Prostate gland (tissue), 2 donors: Measurements from ENCODE around the gene AFF3.

Source experiments
- POLR2A ChIP-seq: fragments of 450-650 bp; IDR thresholded peaks from one replicate; pipeline ENCODE4 v1.6.1; 2016; ENCODE audit warnings: antibody characterized with exemption, mild to moderate bottlenecking
- POLR2AphosphoS5 ChIP-seq: sonication (generic); formaldehyde crosslinking; IDR thresholded peaks from one replicate; pipeline ENCODE4 v1.6.1; 2017; ENCODE audit warnings: antibody characterized with exemption
- TF ChIP-seq, protein P1 (sequence below), 4 experiments: fragments of 200-600 bp in 2 of 4; fragments of 450-650 bp in 2 of 4; sonication (generic) in 2 of 4; IDR thresholded peaks; 1 replicate in 3 of 4; 2 replicates in 1 of 4; pipeline ENCODE4 v1.5.1; 2016 to 2019; ENCODE audit warnings: antibody characterized with exemption in 4 of 4, mild to moderate bottlenecking in 2 of 4, moderate library complexity in 2 of 4

DNA sequence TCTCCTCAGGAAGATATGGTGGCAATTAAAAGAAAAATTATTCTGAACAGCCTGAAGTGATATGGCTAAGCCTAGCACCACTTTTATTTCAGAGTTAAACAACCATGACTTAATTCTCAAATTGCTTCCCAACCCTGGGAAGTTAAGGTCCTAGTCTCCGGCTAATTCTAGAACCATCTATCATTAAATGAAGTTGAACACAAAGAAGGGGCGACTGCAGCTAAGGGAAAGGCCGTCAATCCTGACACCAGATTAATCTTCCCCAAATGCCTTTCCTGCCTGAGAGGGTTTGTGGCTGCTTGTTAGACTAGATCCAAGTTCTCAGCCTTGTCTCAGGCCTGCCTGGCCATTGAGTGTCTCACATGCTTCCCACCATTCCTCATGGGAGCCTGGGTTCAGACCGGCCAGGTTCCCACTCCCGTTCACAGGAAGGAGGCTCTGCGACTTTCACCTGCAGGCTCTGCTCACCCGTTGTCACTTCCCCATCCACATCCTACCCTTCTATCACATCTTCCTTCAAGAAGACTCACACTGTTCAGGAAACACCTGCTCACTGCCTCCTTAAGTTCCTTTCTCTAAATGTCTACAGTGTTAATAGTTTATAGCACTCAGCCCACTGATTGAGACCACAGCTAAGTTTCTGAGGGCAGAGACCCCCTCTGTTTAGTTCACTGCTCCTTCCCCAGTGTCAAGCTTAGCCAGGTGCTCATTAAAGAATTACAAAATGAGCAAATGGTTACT lies 369.6 kb downstream of the AFF3 start:
- no peak for TF ChIP-seq POLR2A
- TF ChIP-seq, protein P1, sequence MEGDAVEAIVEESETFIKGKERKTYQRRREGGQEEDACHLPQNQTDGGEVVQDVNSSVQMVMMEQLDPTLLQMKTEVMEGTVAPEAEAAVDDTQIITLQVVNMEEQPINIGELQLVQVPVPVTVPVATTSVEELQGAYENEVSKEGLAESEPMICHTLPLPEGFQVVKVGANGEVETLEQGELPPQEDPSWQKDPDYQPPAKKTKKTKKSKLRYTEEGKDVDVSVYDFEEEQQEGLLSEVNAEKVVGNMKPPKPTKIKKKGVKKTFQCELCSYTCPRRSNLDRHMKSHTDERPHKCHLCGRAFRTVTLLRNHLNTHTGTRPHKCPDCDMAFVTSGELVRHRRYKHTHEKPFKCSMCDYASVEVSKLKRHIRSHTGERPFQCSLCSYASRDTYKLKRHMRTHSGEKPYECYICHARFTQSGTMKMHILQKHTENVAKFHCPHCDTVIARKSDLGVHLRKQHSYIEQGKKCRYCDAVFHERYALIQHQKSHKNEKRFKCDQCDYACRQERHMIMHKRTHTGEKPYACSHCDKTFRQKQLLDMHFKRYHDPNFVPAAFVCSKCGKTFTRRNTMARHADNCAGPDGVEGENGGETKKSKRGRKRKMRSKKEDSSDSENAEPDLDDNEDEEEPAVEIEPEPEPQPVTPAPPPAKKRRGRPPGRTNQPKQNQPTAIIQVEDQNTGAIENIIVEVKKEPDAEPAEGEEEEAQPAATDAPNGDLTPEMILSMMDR (IDR thresholded peaks at IDR 0.05), result no peak
- no peak for TF ChIP-seq POLR2AphosphoS5
